ENCODE results near the gene NELFB. TPM values are rescaled to one million over a fixed set of nuclear protein-coding genes. Genes with fewer than 3 reads are reported as not detected.
A peak's percentile ranks its signal among the peaks of the same experiment; 100 is the strongest.

Gene NELFB
- total and polyA plus RNA-seq, 4 donors: 21.7 to 47.9 (median 38.2) TPM

DNA sequence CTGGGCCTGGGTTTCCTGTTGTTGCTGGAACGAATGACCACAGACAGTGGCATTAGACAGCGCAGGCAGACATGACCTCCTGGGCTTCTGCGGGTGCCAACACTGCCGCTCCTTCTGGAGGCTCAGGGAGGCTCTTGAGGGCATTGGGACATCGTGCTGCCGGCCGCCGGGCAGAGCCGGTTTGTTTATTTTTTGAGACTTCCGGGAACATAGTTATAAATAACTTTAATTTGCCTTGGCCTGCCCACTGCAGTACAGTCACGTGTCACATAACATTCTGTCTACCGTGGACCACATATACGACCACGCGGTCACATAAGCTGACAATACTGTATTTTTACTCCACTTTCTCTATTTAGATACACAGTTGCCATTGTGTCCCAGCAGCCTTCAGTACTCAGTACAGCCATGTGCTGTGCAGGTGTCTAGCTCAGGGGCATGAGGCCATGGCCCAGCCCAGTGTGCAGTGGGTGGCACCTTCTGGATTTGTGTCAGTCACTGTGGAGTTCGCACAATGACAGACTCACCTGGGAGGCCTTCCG is 14.2 kb downstream of the NELFB start:
- H3K27me3 ChIP-seq (ENCODE audit: control insufficient read depth in 1 of 2, insufficient read depth in 2 of 2, low read length in 1 of 2): no peaks in the 10 kb centered on the region
- WGBS, 2 donors: 11 to 13% methylated on average over 17 of the region's 17 CpGs
- H3K4me3 ChIP-seq (ENCODE audit: low read length in 2 of 2): no peak overlapping the region
- no peaks in the 10 kb centered on the region for H3K9me3 ChIP-seq (ENCODE audit: control insufficient read depth, low read length)
- ATAC-seq (ENCODE audit: low FRiP score): peak; percentile 70
- DNase-seq: peak; percentile 67 to 85
- peaks cover 0 to 2% of the 10 kb centered on the region in 2 donors for H3K36me3 ChIP-seq (ENCODE audit: control insufficient read depth in 1 of 2, insufficient read depth in 2 of 2, low read length in 1 of 2)
- peaks cover 2 to 4% of the 10 kb centered on the region in 2 donors for H3K4me1 ChIP-seq (ENCODE audit: control insufficient read depth in 1 of 2, insufficient read depth in 2 of 2, low read length in 2 of 2)
- H3K27ac ChIP-seq (ENCODE audit: low read depth in 1 of 2, low read length in 2 of 2): peak overlapping the region; percentile 46 to 68
- intact Hi-C loops (cut with DNase I): no loop called here

DNA sequence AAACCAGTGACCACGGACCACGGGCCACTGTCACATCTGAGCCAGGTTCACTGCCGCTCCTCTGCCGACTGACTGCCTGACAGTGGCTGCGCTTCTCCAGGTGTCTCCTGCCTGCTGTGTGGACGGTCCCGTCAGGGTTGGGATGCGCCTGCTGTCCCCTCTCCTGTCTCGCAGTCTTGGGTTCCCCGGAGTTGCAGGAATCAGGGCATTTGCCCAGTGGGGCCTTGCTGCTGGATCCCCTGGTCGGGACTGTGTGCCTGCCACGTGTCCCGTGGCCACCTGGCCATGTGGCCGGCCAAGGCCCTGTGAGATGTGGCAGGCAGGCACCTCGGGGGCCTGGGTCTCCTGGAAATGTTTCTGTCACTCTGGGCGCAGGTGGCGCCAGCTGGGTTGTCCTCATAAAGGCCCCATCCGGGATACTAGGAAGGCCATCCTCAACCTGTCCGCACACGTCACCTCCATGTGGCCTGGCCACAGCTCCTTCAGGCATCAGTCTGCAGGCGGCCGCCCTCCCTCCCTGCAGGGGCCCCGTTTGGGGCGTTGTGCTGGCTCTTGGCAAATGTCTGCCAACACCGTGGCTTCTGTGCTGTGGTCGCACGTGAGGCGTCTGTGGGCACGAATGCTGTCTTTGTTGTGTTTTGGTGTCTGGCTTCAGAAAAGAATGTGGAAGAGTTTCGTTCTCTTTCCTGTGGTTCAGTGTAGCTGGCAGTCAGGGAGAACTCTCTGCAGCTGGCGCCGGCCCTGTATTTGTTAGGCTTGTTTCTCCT is 16.0 kb downstream of the NELFB start:
- intact Hi-C loops (cut with DNase I): no loop called here
- Histone ChIP-seq H3K4me3 (ENCODE audit: low read length in 2 of 2) (no peak overlapping the region), H3K9me3 (ENCODE audit: control insufficient read depth, low read length) (no peaks in the 10 kb centered on the region), H3K36me3 (ENCODE audit: control insufficient read depth in 1 of 2, insufficient read depth in 2 of 2, low read length in 1 of 2) (no peaks in the 10 kb centered on the region), H3K4me1 (ENCODE audit: control insufficient read depth in 1 of 2, insufficient read depth in 2 of 2, low read length in 2 of 2) (peaks cover 2 to 4% of the 10 kb centered on the region in 2 donors), H3K27ac (ENCODE audit: low read depth in 1 of 2, low read length in 2 of 2) (peak overlapping the region in 1 of 2 donors; percentile 13), H3K27me3 (ENCODE audit: control insufficient read depth in 1 of 2, insufficient read depth in 2 of 2, low read length in 1 of 2) (no peaks in the 10 kb centered on the region)
- WGBS, 2 donors: 61% methylated on average over 32 of the region's 32 CpGs
- no peak for ATAC-seq (ENCODE audit: low FRiP score)
- peak in 1 of 2 donors; percentile 76 for DNase-seq

DNA sequence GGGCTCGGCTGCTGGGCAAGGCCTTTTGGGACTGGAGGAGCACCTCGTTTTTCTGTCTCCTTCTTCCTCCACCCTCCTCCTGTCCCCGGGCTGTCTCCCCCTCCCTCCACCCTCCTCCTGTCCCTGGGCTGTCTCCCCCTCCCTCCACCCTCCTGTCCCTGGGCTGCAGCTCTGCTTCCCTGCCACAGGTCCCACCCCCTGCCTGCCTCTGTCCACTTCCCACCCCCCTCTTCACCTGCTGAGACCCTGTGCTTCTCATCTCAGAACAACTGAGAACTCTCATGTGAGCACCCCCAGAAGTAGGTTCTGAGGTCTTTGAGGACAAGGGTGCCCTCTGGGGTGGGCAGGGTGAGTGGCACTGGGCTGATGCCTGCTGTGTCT is 16.6 kb downstream of the NELFB start:
- no peaks in the 10 kb centered on the region for H3K36me3 ChIP-seq (ENCODE audit: control insufficient read depth in 1 of 2, insufficient read depth in 2 of 2, low read length in 1 of 2)
- DNase-seq (no peak), ATAC-seq (ENCODE audit: low FRiP score) (no peak)
- 8 to 12% methylated on average over 3 of the region's 3 CpGs for WGBS, 2 donors
- H3K27me3 ChIP-seq (ENCODE audit: control insufficient read depth in 1 of 2, insufficient read depth in 2 of 2, low read length in 1 of 2): no peaks in the 10 kb centered on the region
- H3K4me1 ChIP-seq (ENCODE audit: control insufficient read depth in 1 of 2, insufficient read depth in 2 of 2, low read length in 2 of 2): peaks cover 2 to 4% of the 10 kb centered on the region in 2 donors
- H3K9me3 ChIP-seq (ENCODE audit: control insufficient read depth, low read length): no peaks in the 10 kb centered on the region
- no peak overlapping the region for H3K4me3 ChIP-seq (ENCODE audit: low read length in 2 of 2)
- no peak overlapping the region for H3K27ac ChIP-seq (ENCODE audit: low read depth in 1 of 2, low read length in 2 of 2)
- intact Hi-C loops (cut with DNase I): no loop called here

DNA sequence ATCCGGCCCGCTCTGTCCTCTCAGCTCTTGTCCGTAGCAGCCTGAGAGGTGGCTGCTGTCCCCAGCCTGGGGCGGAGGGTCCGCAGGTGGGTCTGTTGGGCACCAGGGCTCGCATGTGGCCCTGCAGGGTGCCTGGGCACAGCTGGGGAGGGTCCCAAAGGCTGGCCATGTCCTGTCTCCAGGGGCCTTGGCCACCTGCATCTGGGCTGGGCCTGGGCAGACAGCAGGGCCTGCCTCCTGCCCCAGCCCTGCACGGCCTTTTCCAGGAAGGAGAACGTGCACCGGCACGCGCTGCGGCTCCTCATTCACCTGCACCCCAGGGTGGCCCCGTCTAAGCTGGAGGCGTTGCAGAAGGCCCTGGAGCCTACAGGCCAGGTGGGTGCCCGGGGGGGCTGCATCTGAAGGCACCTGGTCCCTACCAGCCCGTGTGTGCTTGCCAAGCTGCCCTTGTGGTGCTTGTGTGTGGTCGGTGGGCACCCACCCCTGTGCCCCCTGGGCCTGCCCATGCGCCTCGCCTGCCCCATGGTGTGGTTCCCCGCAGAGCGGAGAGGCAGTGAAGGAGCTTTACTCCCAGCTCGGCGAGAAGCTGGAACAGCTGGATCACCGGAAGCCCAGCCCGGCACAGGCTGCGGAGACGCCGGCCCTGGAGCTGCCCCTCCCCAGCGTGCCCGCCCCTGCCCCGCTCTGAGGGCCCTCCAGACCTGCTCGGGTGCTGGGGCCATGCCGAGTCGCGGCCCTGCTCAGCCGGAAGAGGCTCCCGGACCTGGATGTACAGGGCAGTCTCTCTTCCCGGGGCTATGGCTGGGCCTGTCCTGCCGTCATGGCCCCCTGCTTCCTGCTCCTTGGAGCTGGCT is 17.3 kb downstream of the NELFB start:
- 91 to 92% methylated on average over 38 to 39 of the region's 39 CpGs for WGBS, 2 donors
- Histone ChIP-seq H3K9me3 (ENCODE audit: control insufficient read depth, low read length) (no peaks in the 10 kb centered on the region), H3K4me1 (ENCODE audit: control insufficient read depth in 1 of 2, insufficient read depth in 2 of 2, low read length in 2 of 2) (peaks cover 2 to 4% of the 10 kb centered on the region in 2 donors), H3K27me3 (ENCODE audit: control insufficient read depth in 1 of 2, insufficient read depth in 2 of 2, low read length in 1 of 2) (no peaks in the 10 kb centered on the region), H3K4me3 (ENCODE audit: low read length in 2 of 2) (no peak overlapping the region), H3K36me3 (ENCODE audit: control insufficient read depth in 1 of 2, insufficient read depth in 2 of 2, low read length in 1 of 2) (no peaks in the 10 kb centered on the region), H3K27ac (ENCODE audit: low read depth in 1 of 2, low read length in 2 of 2) (no peak overlapping the region)
- ATAC-seq (ENCODE audit: low FRiP score) (no peak), DNase-seq (no peak)
- intact Hi-C loops (cut with DNase I): no loop called here

DNA sequence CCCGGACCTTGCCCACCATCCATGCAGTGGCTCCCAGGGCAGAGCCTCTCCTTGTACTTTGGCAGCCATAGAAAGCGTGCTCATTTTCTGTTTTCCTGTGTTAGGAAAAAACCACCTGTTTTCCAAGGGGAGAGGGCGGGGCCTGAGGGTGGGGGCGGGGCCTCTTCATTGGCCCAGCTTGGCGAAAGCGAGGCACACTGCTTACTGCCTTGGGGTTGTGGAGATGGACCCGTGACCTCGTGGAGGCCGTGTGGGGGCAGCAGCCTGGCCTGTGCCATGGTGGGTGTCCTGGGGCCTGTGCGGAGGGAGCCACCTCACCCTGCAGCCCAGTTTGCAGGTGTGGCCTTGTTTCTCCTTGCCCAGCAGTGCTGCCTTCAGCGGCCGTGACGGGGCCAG is 18.0 kb downstream of the NELFB start:
- Histone ChIP-seq H3K27me3 (ENCODE audit: control insufficient read depth in 1 of 2, insufficient read depth in 2 of 2, low read length in 1 of 2) (no peaks in the 10 kb centered on the region), H3K4me3 (ENCODE audit: low read length in 2 of 2) (no peak overlapping the region), H3K27ac (ENCODE audit: low read depth in 1 of 2, low read length in 2 of 2) (no peak overlapping the region), H3K4me1 (ENCODE audit: control insufficient read depth in 1 of 2, insufficient read depth in 2 of 2, low read length in 2 of 2) (peaks cover 2 to 4% of the 10 kb centered on the region in 2 donors), H3K36me3 (ENCODE audit: control insufficient read depth in 1 of 2, insufficient read depth in 2 of 2, low read length in 1 of 2) (no peaks in the 10 kb centered on the region), H3K9me3 (ENCODE audit: control insufficient read depth, low read length) (no peaks in the 10 kb centered on the region)
- 79 to 85% methylated on average over 13 of the region's 13 CpGs for WGBS, 2 donors
- ATAC-seq (ENCODE audit: low FRiP score) (no peak), DNase-seq (no peak)
- intact Hi-C loops (cut with DNase I): no loop called here

DNA sequence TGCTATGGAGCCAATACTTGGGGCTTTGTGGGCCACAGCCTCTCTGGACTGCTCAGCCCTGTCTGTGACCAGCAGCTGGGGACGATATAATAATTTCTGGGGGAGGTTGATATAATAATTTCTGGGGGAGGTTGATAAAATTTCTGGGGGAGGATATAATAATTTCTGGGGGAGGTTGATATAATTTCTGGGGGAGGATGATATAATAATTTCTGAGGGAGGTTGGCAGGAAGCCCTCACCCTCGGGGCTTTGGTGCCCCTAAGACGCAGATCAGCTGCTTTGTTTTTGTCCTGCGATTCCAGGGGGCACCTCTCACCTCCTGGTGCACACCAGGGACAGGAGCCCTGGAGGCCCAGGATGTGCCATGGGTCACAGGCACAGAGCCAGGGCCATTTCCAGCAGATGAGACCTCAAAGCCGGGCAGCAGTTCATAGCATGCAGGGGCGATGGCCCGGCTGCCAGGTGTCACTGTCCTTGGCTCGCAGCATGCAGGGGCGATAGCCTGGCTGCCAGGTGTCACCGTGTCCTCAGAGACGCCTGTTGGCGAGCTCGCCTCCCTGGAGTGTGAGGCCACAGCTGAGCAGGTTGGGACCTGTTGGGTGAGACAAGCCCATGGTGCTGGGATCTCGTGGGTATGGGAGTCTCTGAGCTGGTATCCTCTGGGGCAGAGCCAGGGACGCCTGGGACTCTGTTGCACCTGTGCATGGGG is 18.6 kb downstream of the NELFB start:
- 82 to 86% methylated on average over 15 of the region's 15 CpGs for WGBS, 2 donors

DNA sequence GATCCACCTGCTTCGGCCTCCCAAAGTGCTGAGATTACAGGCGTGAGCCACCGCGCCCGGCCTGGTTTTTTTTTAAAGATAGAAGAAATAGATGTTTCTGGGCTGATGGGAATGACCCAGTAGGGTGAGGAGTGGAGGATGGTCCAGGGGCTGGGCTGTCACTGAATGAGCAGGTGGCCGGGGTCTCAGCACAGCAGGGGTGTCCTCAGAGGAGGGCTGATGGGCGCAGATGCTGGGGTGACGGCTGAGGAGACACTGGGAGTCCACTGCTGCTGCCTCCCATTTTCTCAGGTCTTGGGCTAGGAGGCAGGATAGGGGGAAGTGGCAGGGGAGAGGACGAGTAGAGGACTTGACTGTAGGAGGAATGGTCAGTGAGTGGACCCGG is 20.1 kb downstream of the NELFB start:
- 88 to 91% methylated on average over 10 of the region's 10 CpGs for WGBS, 2 donors
- ATAC-seq (ENCODE audit: low FRiP score) (no peak), DNase-seq (no peak)
- no peaks in the 10 kb centered on the region for H3K4me1 ChIP-seq (ENCODE audit: control insufficient read depth in 1 of 2, insufficient read depth in 2 of 2, low read length in 2 of 2)
- H3K27me3 ChIP-seq (ENCODE audit: control insufficient read depth in 1 of 2, insufficient read depth in 2 of 2, low read length in 1 of 2): no peaks in the 10 kb centered on the region
- H3K4me3 ChIP-seq (ENCODE audit: low read length in 2 of 2): no peak overlapping the region
- H3K36me3 ChIP-seq (ENCODE audit: control insufficient read depth in 1 of 2, insufficient read depth in 2 of 2, low read length in 1 of 2): peaks cover 0 to 3% of the 10 kb centered on the region in 2 donors
- intact Hi-C loops (cut with DNase I): no loop called here
- H3K9me3 ChIP-seq (ENCODE audit: control insufficient read depth, low read length): no peaks in the 10 kb centered on the region
- no peak overlapping the region for H3K27ac ChIP-seq (ENCODE audit: low read depth in 1 of 2, low read length in 2 of 2)

More for the DNA sequence above, 18.6 kb downstream of the NELFB start:
- DNase-seq (no peak), ATAC-seq (ENCODE audit: low FRiP score) (no peak)
- Histone ChIP-seq H3K4me1 (ENCODE audit: control insufficient read depth in 1 of 2, insufficient read depth in 2 of 2, low read length in 2 of 2) (peaks cover 2 to 3% of the 10 kb centered on the region in 2 donors), H3K27ac (ENCODE audit: low read depth in 1 of 2, low read length in 2 of 2) (no peak overlapping the region), H3K4me3 (ENCODE audit: low read length in 2 of 2) (no peak overlapping the region), H3K36me3 (ENCODE audit: control insufficient read depth in 1 of 2, insufficient read depth in 2 of 2, low read length in 1 of 2) (no peaks in the 10 kb centered on the region), H3K27me3 (ENCODE audit: control insufficient read depth in 1 of 2, insufficient read depth in 2 of 2, low read length in 1 of 2) (no peaks in the 10 kb centered on the region), H3K9me3 (ENCODE audit: control insufficient read depth, low read length) (no peaks in the 10 kb centered on the region)
- intact Hi-C loops (cut with DNase I): no loop called here

DNA sequence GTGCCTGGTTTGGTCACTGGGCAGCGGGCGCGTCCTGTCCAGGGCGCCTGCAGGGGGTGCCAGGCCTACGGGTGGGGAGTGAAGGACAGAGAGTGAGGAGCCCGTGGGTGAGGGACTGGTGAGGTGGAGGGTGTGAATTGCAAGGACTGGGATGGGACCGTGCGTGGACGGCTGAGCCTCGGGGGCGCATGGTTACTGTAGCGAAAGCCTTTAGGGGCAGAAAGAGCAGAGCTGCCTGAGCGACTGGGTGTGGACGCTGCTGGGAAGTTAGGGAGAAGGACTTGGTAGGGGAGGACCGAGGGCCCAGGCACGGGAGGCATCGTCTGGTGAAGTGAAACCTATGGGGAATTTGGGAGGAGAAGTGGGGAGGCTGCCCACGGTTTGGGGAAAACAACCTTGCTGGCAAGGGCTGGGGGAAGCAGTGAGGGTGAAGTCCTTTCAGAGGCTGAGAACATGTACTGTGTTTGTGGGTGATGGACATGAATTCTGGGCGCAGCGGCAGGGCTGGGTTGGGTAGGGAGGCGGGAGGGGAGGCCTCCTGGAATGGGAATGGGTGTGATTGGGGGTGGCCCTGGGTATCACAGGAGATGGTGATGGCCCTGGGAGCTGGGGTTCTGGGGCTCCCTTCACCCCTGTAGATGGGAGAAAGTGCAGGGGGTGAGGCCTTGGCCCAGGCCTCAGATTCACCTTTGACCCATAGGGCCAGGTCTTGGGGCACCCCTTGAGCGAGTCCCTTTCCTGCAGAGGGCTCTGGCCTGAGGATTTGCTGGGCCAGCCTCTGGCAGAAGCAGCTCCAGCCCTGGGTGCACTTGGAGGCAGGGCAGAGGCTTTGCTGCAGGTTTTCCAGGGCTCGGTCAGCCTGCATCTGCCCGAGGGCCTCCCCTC is 20.7 kb downstream of the NELFB start:
- no peaks in the 10 kb centered on the region for H3K27me3 ChIP-seq (ENCODE audit: control insufficient read depth in 1 of 2, insufficient read depth in 2 of 2, low read length in 1 of 2)
- no peak overlapping the region for H3K4me3 ChIP-seq (ENCODE audit: low read length in 2 of 2)
- H3K4me1 ChIP-seq (ENCODE audit: control insufficient read depth in 1 of 2, insufficient read depth in 2 of 2, low read length in 2 of 2): no peaks in the 10 kb centered on the region
- no peak overlapping the region for H3K27ac ChIP-seq (ENCODE audit: low read depth in 1 of 2, low read length in 2 of 2)
- intact Hi-C loops (cut with DNase I): no loop called here
- peaks cover 0 to 3% of the 10 kb centered on the region in 2 donors for H3K36me3 ChIP-seq (ENCODE audit: control insufficient read depth in 1 of 2, insufficient read depth in 2 of 2, low read length in 1 of 2)
- DNase-seq (peak; percentile 49 to 71), ATAC-seq (ENCODE audit: low FRiP score) (no peak)
- no peaks in the 10 kb centered on the region for H3K9me3 ChIP-seq (ENCODE audit: control insufficient read depth, low read length)
- WGBS, 2 donors: 81 to 87% methylated on average over 24 of the region's 24 CpGs

All from aorta (tissue), 5 donors.